Lower lobe of right lung (tissue), 2 donors: ENCODE measurements around the gene AMZ2. TPM values are rescaled to one million over a fixed set of nuclear protein-coding genes. Genes with fewer than 3 reads are reported as not detected.
A peak's percentile ranks its signal among the peaks of the same experiment; 100 is the strongest.
"Not testable (repeated sequence)": the region's sequence is repeated elsewhere in the genome, so short reads cannot be mapped to it uniquely, and the experiment has no call there.

Source experiments
- ATAC-seq, 2 donors: fragments of 200-7000 bp; cut with Tn5 transposase; one replicate each; pipeline ENCODE4 v1.9.1; 2020 to 2022; ENCODE audit warnings: mild to moderate bottlenecking in 2 of 2, moderate library complexity in 2 of 2
- DNase-seq: peaks from one replicate; pipeline ENCODE4 v3.0.0-alpha.2; 2020
- H3K27ac ChIP-seq: fragments of 200-600 bp; one replicate; pipeline ENCODE4 v1.8.0; 2022
- H3K27me3 ChIP-seq: fragments of 200-600 bp; one replicate; pipeline ENCODE4 v1.8.0; 2022; ENCODE audit warnings: low read depth
- H3K36me3 ChIP-seq: fragments of 200-600 bp; one replicate; pipeline ENCODE4 v1.8.0; 2022; ENCODE audit warnings: mild to moderate bottlenecking
- H3K4me1 ChIP-seq: fragments of 200-600 bp; one replicate; pipeline ENCODE4 v1.8.0; 2022
- H3K4me3 ChIP-seq: fragments of 200-600 bp; one replicate; pipeline ENCODE4 v1.8.0; 2022; ENCODE audit warnings: mild to moderate bottlenecking
- H3K9me3 ChIP-seq: fragments of 200-600 bp; one replicate; pipeline ENCODE4 v1.8.0; 2022
- CTCF ChIP-seq: fragments of 200-600 bp; IDR thresholded peaks from one replicate; pipeline ENCODE4 v1.8.0; 2022; ENCODE audit warnings: antibody characterized with exemption, mild to moderate bottlenecking
- intact Hi-C: fragments of 100-400 bp; cut with DNase I; formaldehyde crosslinking; loops from one replicate; pipeline ENCODE4 v1.11.0; 2022
- total RNA-seq: library from RNA; stranded (reverse); fragmentation: NEBNext Ultra II Directional; extraction: Animal tissue kit (Norgen Biotek cat#: 25700); gene quantifications from one replicate; pipeline ENCODE4 v1.2.1, GENCODE V29; 2021
- donor health status: DM: no; HTN: yes; CAD: no; lungs with severe emphysema.

The AMZ2 gene
- total RNA-seq, 1 donor from 2014 or later = 55.9 TPM

- peak overlapping the region; percentile 83 for H3K27ac ChIP-seq
- peaks cover 35% of the 10 kb centered on the region for H3K36me3 ChIP-seq
- H3K4me3 ChIP-seq = no peak overlapping the region
- no peak for TF ChIP-seq CTCF
- H3K27me3 ChIP-seq = no peaks in the 10 kb centered on the region
- H3K9me3 ChIP-seq = no peaks in the 10 kb centered on the region
- no peak for DNase-seq
- intact Hi-C loops = no loop called here
- H3K4me1 ChIP-seq = peaks cover 23% of the 10 kb centered on the region
- ATAC-seq = no peak
Measured at GRCh38 chr17:68257934-68258333, 10.1 kb downstream of the AMZ2 start.

DNA sequence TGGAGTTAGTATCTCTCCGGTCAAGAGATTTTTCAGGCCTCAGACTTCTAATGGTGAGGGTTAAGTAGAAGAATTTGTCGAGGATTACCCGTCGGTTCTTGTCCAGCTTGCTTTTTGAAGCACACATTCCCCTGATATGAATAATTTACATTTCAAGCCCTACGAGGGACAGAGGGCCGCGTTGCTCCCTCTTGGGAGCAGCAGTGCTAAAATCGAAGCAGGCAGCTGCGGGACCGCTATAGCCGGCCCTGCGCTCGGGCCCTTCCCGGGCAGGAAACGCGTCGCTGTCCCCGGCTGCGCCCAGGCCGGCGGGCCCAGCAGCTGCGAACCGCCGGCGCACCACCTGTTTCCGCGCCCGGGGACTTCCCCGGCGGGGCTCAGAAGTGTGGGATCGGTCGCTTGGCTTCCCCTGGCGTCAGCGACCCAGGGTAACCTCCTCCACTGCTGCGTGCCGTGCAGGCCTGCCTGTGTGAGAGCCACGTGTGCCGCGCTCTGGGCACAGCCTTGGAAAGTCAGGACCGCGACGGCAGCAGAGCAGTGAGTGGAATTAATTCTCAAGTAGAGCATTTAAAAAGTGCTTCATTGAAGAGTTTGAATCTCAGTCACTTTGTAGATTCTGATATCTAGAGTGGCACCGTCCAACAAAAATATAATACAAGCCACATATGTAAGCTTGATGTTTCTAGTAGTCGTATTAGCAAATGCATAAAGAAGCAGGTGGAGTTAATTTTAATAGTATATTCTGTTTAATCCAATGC, 11.2 kb downstream of the AMZ2 start:
- H3K4me3 ChIP-seq = peak overlapping the region; percentile 25
- not testable (repeated sequence) for H3K9me3 ChIP-seq, H3K27me3 ChIP-seq

DNA sequence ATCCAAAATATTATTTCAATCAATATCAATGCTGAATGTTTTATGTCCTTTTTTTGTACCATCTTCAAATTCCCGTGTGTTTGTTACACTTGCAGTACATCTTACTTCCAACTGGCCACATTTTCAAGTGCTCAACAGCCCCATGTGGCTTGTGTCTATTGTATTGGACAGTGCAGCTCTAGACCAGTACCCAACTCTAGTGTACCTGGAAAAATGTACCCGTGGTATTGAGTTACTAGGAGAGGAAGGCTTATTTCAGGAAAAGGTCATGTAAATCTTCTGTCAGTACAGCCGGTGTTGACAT, 11.8 kb downstream of the AMZ2 start:
- ATAC-seq, DNase-seq, H3K9me3 ChIP-seq, H3K27me3 ChIP-seq, intact Hi-C loops, H3K4me3 ChIP-seq: not testable (repeated sequence)
- H3K27ac ChIP-seq = peak overlapping the region; percentile 83
- peaks cover 19% of the 10 kb centered on the region for H3K4me1 ChIP-seq
- H3K36me3 ChIP-seq = peaks cover 27% of the 10 kb centered on the region

More for the DNA sequence above, 11.2 kb downstream of the AMZ2 start:
- ATAC-seq = peak; percentile 95 to 96
- peak; percentile 79 for DNase-seq
- H3K4me1 ChIP-seq = peaks cover 24% of the 10 kb centered on the region
- peak overlapping the region; percentile 83 for H3K27ac ChIP-seq
- intact Hi-C loops = not testable (repeated sequence)
- peaks cover 32% of the 10 kb centered on the region for H3K36me3 ChIP-seq

- TF ChIP-seq CTCF = no peak
- H3K27me3 ChIP-seq = no peaks in the 10 kb centered on the region
- H3K4me3 ChIP-seq = no peak overlapping the region
- DNase-seq = no peak
- no peaks in the 10 kb centered on the region for H3K9me3 ChIP-seq
- no peak for ATAC-seq
- H3K36me3 ChIP-seq = peaks cover 21% of the 10 kb centered on the region
- H3K4me1 ChIP-seq = peaks cover 19% of the 10 kb centered on the region
- intact Hi-C loops = no loop called here
- H3K27ac ChIP-seq = no peak overlapping the region
Measured at GRCh38 chr17:68260051-68260762, 12.4 kb downstream of the AMZ2 start.

- DNase-seq, H3K27ac ChIP-seq, H3K36me3 ChIP-seq, ATAC-seq, H3K4me3 ChIP-seq, H3K9me3 ChIP-seq, intact Hi-C loops, H3K27me3 ChIP-seq: not testable (repeated sequence)
- H3K4me1 ChIP-seq = peaks cover 19% of the 10 kb centered on the region
Measured at GRCh38 chr17:68262467-68262866, 14.6 kb downstream of the AMZ2 start.

GRCh38 chr17:68263101-68263681, 15.3 kb downstream of the AMZ2 start:
- H3K36me3 ChIP-seq, H3K9me3 ChIP-seq, DNase-seq, H3K27me3 ChIP-seq, H3K27ac ChIP-seq, intact Hi-C loops, H3K4me3 ChIP-seq: not testable (repeated sequence)
- peak; percentile 80 to 82 for ATAC-seq
- H3K4me1 ChIP-seq = peaks cover 15% of the 10 kb centered on the region
- TF ChIP-seq CTCF = peak; percentile 61

GRCh38 chr17:68265833-68266232, 18.0 kb downstream of the AMZ2 start:
- intact Hi-C loops, H3K9me3 ChIP-seq, DNase-seq, H3K4me1 ChIP-seq, H3K4me3 ChIP-seq, H3K27ac ChIP-seq, H3K36me3 ChIP-seq, H3K27me3 ChIP-seq: not testable (repeated sequence)
- ATAC-seq = peak; percentile 34 to 68
